HG02642 (cell line): Measurements from ENCODE around the gene MAP4K5.

Experiments
- ATAC-seq: cut with Tn5 transposase; IDR thresholded peaks from one replicate; pipeline ENCODE4 v1.9.1; 2021; ENCODE audit warnings: mild to moderate bottlenecking; ENCODE audit not compliant: unreplicated experiment, poor library complexity

MAP4K5 gene

GRCh38 chr14:50377550-50378085, 154.8 kb downstream of the MAP4K5 start:
- ATAC-seq = no peak

GRCh38 chr14:50375760-50376159, 156.6 kb downstream of the MAP4K5 start:
- ATAC-seq = no peak

GRCh38 chr14:50373959-50374358, 158.4 kb downstream of the MAP4K5 start:
- ATAC-seq = no peak

- ATAC-seq = no peak
Measured at GRCh38 chr14:50371546-50371945, 160.8 kb downstream of the MAP4K5 start.
